Esophagus squamous epithelium (tissue), 5 donors: Measurements from ENCODE around the gene SEMA4D. TPM values are rescaled to one million over a fixed set of nuclear protein-coding genes. Genes with fewer than 3 reads are reported as not detected.
A peak's percentile ranks its signal among the peaks of the same experiment; 100 is the strongest.

Experiments used
- DNase-seq: peaks from one replicate; lab custom pipeline; 2025; lab: John Stamatoyannopoulos, UW
- H3K27ac ChIP-seq, 4 donors: fragments of 200-600 bp; sonication (generic); one replicate each; pipeline ENCODE4 v1.5.1; 2016 to 2019; ENCODE audit warnings: mild to moderate bottlenecking in 1 of 4
- H3K27me3 ChIP-seq, 4 donors: fragments of 200-600 bp; sonication (generic); 1 replicate in 3 of 4; 2 replicates in 1 of 4; pipeline versions ENCODE4 v1.5.1 to v1.6.0; 2017 to 2021; ENCODE audit warnings: antibody characterized with exemption in 1 of 4
- H3K36me3 ChIP-seq, 3 donors: fragments of 200-600 bp; sonication (generic); one replicate each; pipeline ENCODE4 v1.5.1; 2016 to 2019
- H3K4me1 ChIP-seq, 3 donors: fragments of 200-600 bp; sonication (generic); one replicate each; pipeline ENCODE4 v1.5.1; 2017 to 2019
- H3K4me3 ChIP-seq, 4 donors: fragments of 200-600 bp; sonication (generic); 1 replicate in 3 of 4; 2 replicates in 1 of 4; pipeline ENCODE4 v1.5.1; 2016 to 2019; ENCODE audit warnings: mild to moderate bottlenecking in 2 of 4, moderate library complexity in 1 of 4
- H3K9me3 ChIP-seq, 3 donors: fragments of 200-600 bp; sonication (generic); one replicate each; pipeline ENCODE4 v1.5.1; 2016 to 2019
- CTCF ChIP-seq, 6 experiments: fragments of 450-650 bp in 4 of 6; fragments of 200-600 bp in 2 of 6; sonication (generic) in 2 of 6; IDR thresholded peaks; one replicate each; pipeline ENCODE4 v1.5.1; 2016 to 2019; ENCODE audit warnings: antibody characterized with exemption in 6 of 6, mild to moderate bottlenecking in 4 of 6, moderate library complexity in 4 of 6
- POLR2A ChIP-seq, 4 donors: fragments of 450-650 bp; IDR thresholded peaks; one replicate each; pipeline ENCODE4 v1.6.1; 2017; ENCODE audit warnings: antibody characterized with exemption in 4 of 4, mild to moderate bottlenecking in 4 of 4, moderate library complexity in 3 of 4
- WGBS, 2 donors: methylation state at CpG; one replicate each; pipeline ENCODE4 v1.1.5; 2018; 5-methylcytosine and 5-hydroxymethylcytosine counted together
- intact Hi-C: fragments of 100-400 bp; cut with DNase I; formaldehyde crosslinking; loops from one replicate; pipeline ENCODE4 v1.15.0; 2022
- total RNA-seq, 4 donors: library from RNA; depleted of rRNA; stranded (reverse); fragments of >200 nt; gene quantifications; one replicate each; pipeline ENCODE4 v1.1.0, GENCODE V29; 2016
- donor health status: DM: yes; HTN: yes; CAD: no.

SEMA4D gene
- total RNA-seq, 4 donors from 2014 or later, result 12.8 to 52.0 (median 20.5) TPM

DNA sequence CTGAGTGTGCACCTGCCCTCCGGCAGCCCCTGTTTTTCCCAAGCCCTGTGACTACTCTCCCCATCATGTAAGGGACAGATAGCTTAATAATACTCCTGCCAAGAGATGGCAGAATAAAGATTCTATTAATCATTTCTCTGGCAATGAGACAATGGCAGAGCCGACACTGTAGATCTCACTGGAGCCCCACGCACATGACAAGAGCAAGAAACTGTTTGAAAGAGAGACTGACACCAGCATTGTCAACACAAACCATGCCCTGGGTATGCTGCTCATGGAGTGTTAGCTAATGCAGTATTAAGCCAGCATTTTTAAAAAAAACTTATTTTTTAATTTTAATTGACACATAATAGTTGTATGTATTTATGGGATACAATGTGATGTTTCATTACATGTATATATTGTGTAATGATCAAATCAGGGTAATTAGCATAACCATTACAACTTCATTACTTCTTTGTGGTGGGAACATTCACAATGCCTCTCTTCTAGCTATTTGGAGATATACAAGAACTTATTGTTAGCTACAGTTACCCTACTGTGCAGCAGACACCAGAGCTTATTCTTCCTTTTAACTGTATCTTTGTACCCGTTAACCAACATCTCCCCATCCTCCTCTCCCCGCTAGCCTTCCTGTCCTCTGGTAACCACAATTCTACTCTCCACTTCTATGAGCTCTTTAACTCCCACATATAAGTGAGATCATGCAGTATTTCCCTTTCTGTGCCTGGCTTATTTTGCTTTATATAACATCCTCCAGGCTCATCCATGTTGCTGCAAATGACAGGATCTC lies 31.5 kb upstream of the SEMA4D start:
- Histone ChIP-seq H3K36me3 (no peaks in the 10 kb centered on the region), H3K27ac (peak overlapping the region in 3 of 4 donors; percentile 69 to 82 (median 81)), H3K27me3 (no peaks in the 10 kb centered on the region), H3K9me3 (no peaks in the 10 kb centered on the region), H3K4me3 (no peak overlapping the region), H3K4me1 (peaks cover 3 to 52% (median 4%) of the 10 kb centered on the region in 3 donors)
- TF ChIP-seq CTCF (IDR thresholded peaks at IDR 0.05) (no peak), POLR2A (IDR thresholded peaks at IDR 0.05) (no peak)
- DNase-seq, result no peak
- WGBS, 2 donors, result 52 to 65% methylated on average over 4 to 5 of the region's 5 CpGs
- intact Hi-C loops, result no loop called here

- intact Hi-C loops, result no loop called here
- H3K27me3 ChIP-seq, result no peaks in the 10 kb centered on the region
- 35 to 52% methylated on average over 5 to 6 of the region's 6 CpGs for WGBS, 2 donors
- no peaks in the 10 kb centered on the region for H3K36me3 ChIP-seq
- H3K4me3 ChIP-seq, result no peak overlapping the region
- peaks cover 8 to 61% (median 8%) of the 10 kb centered on the region in 3 donors for H3K4me1 ChIP-seq
- H3K9me3 ChIP-seq, result no peaks in the 10 kb centered on the region
- H3K27ac ChIP-seq, result peak overlapping the region; percentile 55 to 82 (median 75)
- DNase-seq, result no peak
- TF ChIP-seq POLR2A (IDR thresholded peaks at IDR 0.05), result no peak
- TF ChIP-seq CTCF (IDR thresholded peaks at IDR 0.05), result no peak
Observed at GRCh38 chr9:89528540-89528939, 30.6 kb upstream of the SEMA4D start.

DNA sequence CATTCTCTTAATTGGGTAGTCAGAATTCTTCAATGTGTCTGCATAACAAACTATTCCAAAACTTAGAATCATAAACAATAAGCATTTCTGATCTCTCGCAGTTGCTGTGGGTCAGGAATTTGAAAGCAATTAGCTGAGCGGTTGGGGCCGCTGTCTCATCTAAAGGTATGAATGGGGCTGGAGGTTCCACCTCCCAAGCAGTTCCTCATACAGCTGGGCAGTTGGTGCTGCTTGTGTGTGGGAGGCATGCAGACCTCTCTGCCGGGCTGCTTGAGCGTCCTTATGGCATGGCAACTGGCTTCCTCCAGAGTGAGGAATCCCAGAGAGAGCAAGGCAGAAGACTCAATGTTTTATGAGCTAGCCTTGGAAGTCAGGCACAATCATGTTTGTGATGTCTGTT lies 30.2 kb upstream of the SEMA4D start:
- DNase-seq, result no peak
- TF ChIP-seq CTCF (IDR thresholded peaks at IDR 0.05) (no peak), POLR2A (IDR thresholded peaks at IDR 0.05) (no peak)
- intact Hi-C loops, result no loop called here
- H3K9me3 ChIP-seq, result no peaks in the 10 kb centered on the region
- no peaks in the 10 kb centered on the region for H3K36me3 ChIP-seq
- 100% methylated on average over 4 to 5 of the region's 5 CpGs for WGBS, 2 donors
- peaks cover 8 to 65% (median 9%) of the 10 kb centered on the region in 3 donors for H3K4me1 ChIP-seq
- no peak overlapping the region for H3K4me3 ChIP-seq
- peak overlapping the region; percentile 55 to 82 (median 75) for H3K27ac ChIP-seq
- H3K27me3 ChIP-seq, result no peaks in the 10 kb centered on the region

- WGBS, 2 donors, result 40 to 57% methylated on average over 2 of the region's 2 CpGs
- H3K4me3 ChIP-seq, result no peak overlapping the region
- no peaks in the 10 kb centered on the region for H3K36me3 ChIP-seq
- intact Hi-C loops, result no loop called here
- H3K4me1 ChIP-seq, result peaks cover 13 to 75% (median 13%) of the 10 kb centered on the region in 3 donors
- H3K27me3 ChIP-seq, result no peaks in the 10 kb centered on the region
- TF ChIP-seq POLR2A (IDR thresholded peaks at IDR 0.05) (no peak), CTCF (IDR thresholded peaks at IDR 0.05) (no peak)
- H3K27ac ChIP-seq, result peak overlapping the region; percentile 55 to 82 (median 75)
- DNase-seq, result no peak
- no peaks in the 10 kb centered on the region for H3K9me3 ChIP-seq
Observed at GRCh38 chr9:89527084-89527483, 29.2 kb upstream of the SEMA4D start.

DNA sequence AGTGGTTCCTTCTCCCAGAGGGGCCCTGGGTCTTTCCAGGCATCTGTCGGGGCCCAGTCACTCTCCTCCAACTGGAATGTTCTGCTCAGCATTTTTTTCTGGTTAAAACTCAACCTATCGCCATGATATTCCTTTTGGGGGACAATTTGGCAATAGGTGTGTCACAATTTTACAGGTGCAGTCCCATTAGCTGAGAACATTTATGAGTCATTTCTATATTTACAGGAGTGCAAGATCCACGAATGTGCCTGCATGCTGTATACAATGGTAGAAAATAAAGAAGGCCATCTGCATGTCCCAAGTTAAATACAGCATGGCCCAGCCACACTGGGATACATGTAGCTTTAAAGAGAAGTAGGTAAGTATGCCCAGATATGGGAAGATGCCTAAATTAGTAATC lies 28.8 kb upstream of the SEMA4D start:
- H3K36me3 ChIP-seq, result no peaks in the 10 kb centered on the region
- peaks cover 13 to 77% (median 13%) of the 10 kb centered on the region in 3 donors for H3K4me1 ChIP-seq
- no peak for DNase-seq
- H3K27ac ChIP-seq, result peak overlapping the region; percentile 67 to 82 (median 75)
- H3K4me3 ChIP-seq, result no peak overlapping the region
- no peaks in the 10 kb centered on the region for H3K27me3 ChIP-seq
- no peaks in the 10 kb centered on the region for H3K9me3 ChIP-seq
- WGBS, 2 donors, result 56 to 61% methylated on average over 3 of the region's 3 CpGs
- intact Hi-C loops, result no loop called here
- TF ChIP-seq POLR2A (IDR thresholded peaks at IDR 0.05), result no peak
- TF ChIP-seq CTCF (IDR thresholded peaks at IDR 0.05), result no peak
